ENCODE measurements around the gene TMEM168. TPM values are rescaled to one million over a fixed set of nuclear protein-coding genes. Genes with fewer than 3 reads are reported as not detected.

TMEM168 gene
- total RNA-seq, 6 experiments from 2014 or later = 15.4 to 19.3 (median 18.0) TPM

GRCh38 chr7:112715525-112715924 is 74.7 kb downstream of the TMEM168 start:
- Mint-ChIP-seq H3K9me3 (no peaks in the 10 kb centered on the region), H3K4me3 (no peak overlapping the region), H3K4me1 (ENCODE audit: low read depth) (no peaks in the 10 kb centered on the region), H3K27me3 (ENCODE audit: insufficient read depth) (no peaks in the 10 kb centered on the region; the same call in none of the 2 replicates), H3K27ac (no peak overlapping the region), H3K36me3 (ENCODE audit: low read depth) (no peaks in the 10 kb centered on the region)
- TF ChIP-seq CTCF (IDR thresholded peaks at IDR 0.05) = no peak
- no peak for DNase-seq

- Mint-ChIP-seq H3K9me3 (no peaks in the 10 kb centered on the region), H3K27me3 (ENCODE audit: insufficient read depth) (no peaks in the 10 kb centered on the region; the same call in none of the 2 replicates), H3K4me3 (no peak overlapping the region), H3K4me1 (ENCODE audit: low read depth) (no peaks in the 10 kb centered on the region), H3K27ac (no peak overlapping the region), H3K36me3 (ENCODE audit: low read depth) (no peaks in the 10 kb centered on the region)
- DNase-seq = no peak
- TF ChIP-seq CTCF (IDR thresholded peaks at IDR 0.05) = no peak
Measured at GRCh38 chr7:112714917-112715316, 75.3 kb downstream of the TMEM168 start.
